Hindlimb muscle (tissue), 1 donor: ENCODE data around the gene CARHSP1. TPM values are rescaled to one million over a fixed set of nuclear protein-coding genes. Genes with fewer than 3 reads are reported as not detected.
"Not testable (repeated sequence)": the region's sequence is repeated elsewhere in the genome, so short reads cannot be mapped to it uniquely, and the experiment has no call there.

Source experiments
- DNase-seq: peaks from one replicate; pipeline ENCODE4 v3.0.0-alpha.2; 2013
- polyA plus RNA-seq: library from polyadenylated mRNA; unstranded; fragments of 120-200 nt; gene quantifications from one replicate; pipeline ENCODE4 v1.2.1, GENCODE V29; 2013; ENCODE audit not compliant: insufficient read length

CARHSP1 gene
- polyA plus RNA-seq, 1 donor: 141 TPM

DNA sequence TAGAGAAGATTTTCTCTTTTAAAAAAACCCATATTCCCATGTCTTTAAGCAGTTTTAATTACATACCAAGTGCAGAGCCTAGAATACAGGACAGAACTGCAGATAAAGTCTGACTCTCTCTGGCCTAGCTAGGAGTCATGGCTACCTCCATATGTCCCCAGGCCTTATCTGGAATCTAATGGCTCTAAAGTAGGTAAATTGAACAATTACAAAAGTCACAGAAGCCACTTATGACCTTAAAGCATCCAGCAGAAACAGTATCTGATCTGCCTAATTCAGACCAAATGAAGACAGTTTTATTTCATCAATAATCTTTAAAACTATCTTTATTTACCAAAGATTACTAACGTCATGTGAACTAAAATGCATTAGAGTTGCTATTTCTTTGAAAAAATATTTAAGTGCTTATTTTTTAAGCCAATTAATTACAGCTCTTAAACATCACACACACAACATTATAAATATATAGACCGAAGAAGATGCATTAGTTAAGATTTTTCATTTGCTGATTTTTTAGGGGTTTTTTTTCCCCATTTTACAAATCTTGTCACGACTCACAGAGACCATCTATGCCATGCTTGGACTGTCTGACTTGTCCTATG is 42.4 kb downstream of the CARHSP1 start:
- no peak for DNase-seq

DNA sequence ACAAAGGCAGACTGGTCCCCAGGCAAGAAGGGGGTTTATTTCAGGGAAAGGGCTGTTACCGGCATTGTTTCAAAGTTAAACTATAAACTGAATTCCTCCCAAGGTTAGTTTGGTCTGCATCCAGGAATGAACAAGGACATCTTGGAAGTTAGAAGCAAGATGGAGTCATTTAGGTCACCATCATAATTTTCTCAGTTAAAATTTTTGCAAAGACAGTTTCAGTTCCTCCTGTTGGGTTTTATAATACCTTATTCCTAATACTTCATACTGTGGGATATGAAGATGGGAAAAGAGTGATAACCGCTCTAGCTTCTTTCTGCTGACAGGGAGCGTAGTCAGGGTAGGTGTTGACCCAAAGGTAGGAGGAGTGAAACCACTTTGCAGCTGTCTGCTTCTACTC is 46.4 kb downstream of the CARHSP1 start:
- no peak for DNase-seq

DNA sequence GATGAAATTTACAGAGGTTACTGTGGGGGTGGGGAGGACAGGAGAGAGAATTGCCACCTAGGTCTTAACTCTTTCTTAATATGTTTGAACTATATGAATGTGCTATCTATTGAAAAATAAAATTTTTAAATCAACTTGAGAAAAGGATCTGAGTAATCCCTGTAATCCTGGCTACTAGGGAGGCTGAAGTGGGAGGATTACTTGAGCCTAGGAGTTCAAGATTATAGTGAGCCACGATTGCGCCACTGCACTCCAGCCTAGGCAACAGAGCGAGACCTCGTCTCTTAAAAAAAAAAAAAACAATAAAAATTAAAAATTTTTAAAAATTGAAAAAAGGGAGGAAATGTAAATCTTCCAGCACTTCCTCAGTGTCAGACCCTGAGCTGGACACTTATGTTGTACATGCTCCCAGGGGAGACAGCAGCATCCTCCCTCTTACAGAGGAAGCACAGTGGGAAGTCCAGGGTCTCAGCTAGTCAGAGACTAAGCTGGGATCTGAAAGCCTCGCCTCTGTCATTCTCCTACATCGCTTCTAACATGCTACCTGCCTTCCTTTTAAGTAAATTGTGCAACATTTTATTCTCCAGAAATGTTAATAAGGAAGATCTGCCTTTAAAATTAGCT is 49.3 kb downstream of the CARHSP1 start:
- DNase-seq: no peak

DNA sequence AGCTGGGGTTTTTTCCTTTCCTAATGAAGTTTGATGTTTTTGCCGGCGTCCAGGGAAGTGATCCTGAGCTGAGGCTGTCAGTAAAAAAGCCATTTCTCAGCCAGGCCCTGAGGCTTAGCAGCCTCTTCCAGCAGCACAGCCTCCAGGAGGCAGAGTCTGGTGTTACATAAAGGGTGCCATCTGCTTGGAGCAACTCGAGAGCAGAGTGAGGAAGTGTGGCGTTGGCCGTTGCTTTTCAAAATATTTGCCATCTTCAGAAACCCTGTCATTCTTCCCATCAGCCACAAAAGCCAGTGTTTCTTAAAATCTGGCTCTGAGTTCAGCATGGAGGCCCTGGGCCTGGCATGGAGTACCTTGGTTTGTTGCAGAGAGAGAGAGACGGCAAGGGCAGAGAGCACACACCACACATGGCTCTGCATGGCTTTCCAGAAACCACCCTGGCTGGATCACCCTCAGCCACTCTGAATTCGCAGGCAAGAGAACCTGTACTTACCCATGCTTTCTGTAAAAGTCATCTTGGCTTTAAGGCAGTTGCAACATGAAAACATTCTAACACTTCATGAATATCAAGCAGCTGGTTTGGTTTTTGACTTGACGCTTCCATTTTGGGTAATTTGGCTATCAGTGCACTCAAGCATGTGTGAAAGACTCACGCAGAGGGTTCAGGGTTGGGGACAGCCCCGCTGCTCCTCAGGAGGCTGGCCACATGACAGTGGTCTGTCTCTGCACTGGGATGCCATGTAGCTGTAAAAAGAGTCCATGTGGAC is 50.1 kb downstream of the CARHSP1 start:
- DNase-seq: no peak

DNA sequence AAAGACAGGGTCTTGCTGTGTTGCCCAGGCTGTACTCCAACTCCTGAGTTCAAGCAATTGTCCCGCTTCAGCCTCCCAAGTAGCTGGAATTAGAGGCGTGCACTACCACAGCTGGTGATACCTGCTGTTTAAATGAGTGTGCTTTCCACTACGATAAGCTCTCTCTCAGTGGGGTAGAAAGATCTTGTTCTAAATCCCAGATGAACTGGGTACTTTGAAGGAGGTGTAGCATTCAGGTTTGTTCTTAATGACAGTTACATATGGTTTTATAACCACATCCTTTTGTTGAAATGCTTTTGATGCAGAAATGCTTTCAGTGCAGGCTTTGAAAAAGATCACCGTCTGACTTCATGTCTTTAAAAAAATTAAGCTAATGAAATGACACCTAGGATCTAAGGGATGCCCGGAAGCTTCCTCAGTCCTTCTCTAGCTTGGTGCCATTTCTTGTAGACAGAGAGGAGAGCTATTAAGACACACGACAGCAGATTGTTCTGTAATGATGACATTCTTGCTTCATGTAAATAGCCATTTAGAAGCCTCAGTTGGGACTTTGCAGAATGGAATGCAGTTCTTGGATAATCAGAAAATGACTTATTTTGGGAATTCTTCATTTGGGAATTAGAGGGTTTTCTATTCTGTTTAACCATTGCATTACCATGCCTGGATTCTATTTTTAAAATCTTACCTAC is 51.7 kb downstream of the CARHSP1 start:
- no peak for DNase-seq

DNA sequence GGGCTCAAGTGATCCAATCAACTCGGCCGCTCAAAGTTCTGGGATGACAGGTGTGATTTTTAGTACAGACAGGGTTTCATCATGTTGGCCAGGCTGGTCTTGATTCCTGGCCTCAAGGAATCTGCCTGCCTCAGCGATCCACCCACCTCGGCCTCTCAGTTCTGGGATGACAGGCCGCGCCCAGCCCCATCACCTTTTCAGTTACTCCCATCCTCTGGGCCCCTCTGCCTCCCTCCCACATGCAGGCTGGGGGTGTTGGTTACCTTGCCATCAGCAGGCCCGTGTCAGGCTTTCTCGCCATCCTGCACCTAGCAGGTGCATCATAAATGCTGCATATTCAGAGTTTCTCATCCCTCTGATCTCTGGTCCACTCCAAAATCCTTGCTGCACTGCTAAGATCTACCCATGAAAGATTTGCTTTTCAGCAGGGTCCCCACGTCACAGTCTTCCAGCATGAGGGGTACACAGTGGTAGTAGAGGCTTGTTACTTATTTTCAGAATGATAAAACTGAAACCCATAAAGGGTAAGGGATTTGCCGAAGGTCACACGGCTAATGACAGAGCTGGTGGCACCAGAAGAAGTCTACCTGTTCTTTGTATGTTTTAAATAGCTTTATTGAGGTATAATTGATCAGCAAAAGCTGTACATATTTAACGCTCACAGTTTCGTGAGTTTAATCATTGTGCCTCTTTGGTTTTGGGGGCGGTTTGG is 54.6 kb downstream of the CARHSP1 start:
- DNase-seq: no peak

DNA sequence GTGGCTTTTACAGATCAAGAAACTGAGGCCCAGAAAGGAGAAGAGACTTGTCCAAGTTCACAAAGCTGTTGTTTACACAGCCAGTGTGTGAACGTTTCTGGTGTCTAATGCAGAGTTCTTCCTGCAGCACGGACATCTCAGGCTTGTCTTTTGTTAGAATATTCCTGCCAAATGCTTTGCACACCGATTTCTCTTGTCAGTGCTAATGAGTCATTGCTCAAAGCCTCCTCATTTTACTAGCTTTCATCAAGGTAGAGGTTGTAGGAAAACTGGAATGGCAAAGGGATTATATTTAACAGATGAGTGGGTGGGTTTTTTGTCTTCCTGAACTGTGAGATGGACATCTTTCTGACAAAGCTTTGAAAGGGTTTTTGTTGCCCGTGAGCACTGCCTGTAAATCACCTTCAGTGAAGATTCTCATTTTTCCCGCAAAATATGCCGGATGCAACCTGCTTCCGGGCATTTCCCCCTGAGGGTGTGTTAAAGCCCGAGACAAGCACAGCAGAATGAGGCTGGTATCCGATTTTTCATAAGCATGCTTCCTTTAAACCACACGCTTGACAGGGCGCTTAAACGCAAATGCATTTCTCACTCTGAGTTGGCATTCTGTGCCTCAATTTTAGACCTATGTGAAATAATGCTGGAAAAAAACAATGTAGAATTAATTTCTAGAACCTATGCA is 56.5 kb downstream of the CARHSP1 start:
- no peak for DNase-seq

DNA sequence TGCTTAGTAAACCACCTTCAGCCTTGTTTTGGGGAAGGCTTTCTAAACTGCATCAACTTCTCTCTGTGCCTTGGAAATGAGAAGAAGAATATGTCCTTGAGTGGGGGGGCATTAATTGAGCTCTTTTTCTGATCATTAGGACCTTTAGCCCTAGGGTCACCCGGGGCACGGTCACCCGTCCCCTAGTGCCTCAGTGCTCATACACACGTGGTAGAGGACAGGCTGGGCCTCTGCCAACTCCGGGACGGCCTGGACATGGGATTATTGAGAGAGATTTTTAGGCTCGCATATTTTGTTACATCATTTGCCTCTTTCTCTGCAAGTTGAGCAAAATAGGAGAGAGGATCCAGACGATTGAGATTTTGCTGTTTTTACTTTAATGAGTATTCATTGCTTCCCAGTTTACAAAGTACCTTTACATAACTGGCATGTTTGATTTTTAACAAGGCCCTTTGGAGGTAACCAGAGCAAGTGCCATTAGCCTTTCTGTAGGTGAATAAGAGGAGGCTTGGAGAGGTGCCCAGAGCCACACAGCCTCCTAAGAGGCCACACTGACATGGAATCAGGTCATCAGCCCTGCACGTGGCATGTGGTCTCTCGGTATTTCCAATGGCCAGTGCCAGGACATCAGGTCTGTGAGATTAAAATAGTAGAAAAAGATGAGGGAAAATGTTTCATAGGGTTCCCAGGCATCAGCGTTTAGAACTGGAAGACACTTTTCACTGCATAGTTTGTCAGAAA is 60.0 kb downstream of the CARHSP1 start:
- no peak for DNase-seq

DNA sequence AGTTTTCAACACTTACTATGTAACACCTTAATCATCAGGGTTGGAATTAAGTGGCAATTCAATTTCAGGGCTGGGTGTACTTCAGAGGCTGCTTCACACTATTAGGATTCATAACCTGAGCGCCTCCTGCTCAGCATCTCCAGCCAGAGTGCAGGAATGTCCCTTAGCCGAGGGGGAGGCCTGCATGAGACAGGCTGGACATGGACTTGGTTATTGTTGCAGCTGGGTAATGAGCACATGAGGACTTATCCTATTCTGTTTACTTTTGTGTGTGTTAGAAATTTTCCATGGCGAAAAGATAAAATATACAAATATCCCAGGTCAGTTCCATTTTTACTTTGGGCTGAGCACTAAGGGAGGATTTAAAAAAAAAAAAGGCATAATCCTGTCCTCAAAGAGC is 60.8 kb downstream of the CARHSP1 start:
- DNase-seq: no peak

DNA sequence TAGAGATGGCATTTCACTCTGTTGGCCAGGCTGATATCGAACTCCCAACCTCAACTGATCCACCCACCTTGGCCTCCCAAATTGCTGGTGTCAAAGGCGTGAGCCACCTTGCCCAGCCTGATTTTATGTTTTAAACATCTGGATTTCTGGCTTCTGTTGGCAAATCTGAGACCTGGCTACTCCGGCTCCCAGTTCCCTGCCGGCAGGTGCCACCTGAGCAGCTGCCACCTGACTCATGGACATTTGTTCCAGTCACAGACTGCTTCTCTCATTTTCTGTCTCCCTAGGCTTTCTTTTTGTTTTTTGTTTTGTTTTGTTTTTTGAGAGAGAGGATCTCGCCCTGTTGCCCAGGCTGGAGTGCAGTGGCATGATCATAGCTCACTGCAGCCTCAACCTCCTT is 61.6 kb downstream of the CARHSP1 start:
- DNase-seq: no peak

DNA sequence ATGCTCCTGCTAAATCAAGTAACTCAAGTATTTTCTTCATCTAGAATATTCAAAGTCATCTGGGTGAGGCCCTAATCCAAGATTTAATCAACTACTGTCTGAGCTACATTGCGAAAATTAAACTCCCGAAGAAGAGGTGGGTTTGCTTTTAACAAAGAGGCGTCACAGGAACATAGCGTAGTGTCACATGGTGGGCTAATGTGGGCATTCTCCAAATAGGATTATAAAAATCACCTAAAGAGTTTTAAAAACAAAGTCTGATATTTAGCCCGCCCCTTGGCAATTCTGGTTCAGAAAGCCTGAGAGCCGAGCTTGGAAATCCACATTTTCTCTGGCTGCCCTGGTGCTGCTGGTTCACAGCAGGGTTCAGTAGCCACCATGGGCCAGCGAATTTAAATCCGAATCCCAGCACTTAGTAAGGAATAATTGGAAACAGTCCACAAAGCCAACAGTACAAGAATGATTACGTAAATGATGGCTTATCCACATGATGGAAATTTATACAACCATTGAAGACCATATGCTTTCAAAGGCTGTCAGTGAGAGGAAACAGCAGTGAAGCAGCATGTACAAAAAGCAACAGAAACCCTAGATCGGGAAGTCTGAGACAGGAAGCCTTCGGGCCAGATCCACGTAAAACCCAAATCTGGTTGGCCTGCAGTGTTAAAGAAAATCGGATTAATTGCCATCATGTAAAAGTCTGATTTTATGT is 62.4 kb downstream of the CARHSP1 start:
- DNase-seq: no peak

DNA sequence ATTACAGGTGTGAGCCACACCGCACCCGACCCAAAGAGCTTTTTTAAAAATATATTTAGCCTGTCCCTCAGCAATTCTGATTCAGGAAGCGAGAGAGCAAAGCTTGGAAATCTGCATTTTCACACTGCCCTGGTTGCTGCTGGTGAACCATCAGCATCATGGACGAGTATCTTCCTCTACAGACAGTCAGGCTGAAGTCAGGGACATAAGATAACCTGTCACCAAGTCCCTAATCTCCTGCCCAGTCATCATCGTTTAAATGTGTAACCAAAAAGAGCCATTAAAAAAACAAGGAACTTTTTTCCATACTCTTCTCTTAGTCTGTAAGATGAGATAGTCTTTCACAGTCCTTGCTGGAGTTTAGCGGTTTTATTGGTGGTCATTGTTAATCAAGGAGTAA is 64.5 kb downstream of the CARHSP1 start:
- DNase-seq: no peak

DNA sequence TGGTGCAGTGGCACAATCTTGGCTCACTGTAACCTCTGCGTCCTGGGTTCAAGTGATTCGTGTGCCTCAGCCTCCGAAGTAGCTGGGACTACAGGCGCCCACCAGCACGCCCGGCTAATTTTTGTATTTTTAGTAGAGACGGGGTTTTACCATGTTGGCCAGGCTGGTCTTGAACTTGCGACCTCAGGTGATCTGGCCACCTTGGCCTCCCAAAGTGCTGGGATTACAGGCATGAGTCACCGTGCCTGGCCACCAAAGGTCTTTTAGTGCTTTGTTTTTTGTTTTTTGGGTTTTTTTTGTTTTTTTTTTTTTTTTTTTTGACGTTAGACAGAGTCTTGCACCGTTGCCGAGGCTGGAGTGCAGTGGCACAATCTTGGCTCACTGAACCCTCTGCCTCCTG is 65.1 kb downstream of the CARHSP1 start:
- not testable (repeated sequence) for DNase-seq

Other genes starting within 250 kb of the CARHSP1 start
- 25.6 TPM for gene METTL22, start 247.3 kb downstream of the CARHSP1 start, polyA plus RNA-seq
- 17.1 TPM for gene ABAT, start 194.4 kb downstream of the CARHSP1 start, polyA plus RNA-seq
- gene TMEM186, start 71.4 kb downstream of the CARHSP1 start, polyA plus RNA-seq: 11.4 TPM
- gene PMM2, start 71.2 kb downstream of the CARHSP1 start, polyA plus RNA-seq: 17.4 TPM
- not detected for gene LITAFD, start 13.3 kb upstream of the CARHSP1 start, polyA plus RNA-seq
- 69.8 TPM for gene USP7, start 94.9 kb upstream of the CARHSP1 start, polyA plus RNA-seq
- gene HAPSTR1, start 222.6 kb upstream of the CARHSP1 start, polyA plus RNA-seq: 37.7 TPM